Suprapubic skin (tissue), 4 donors: Measurements from ENCODE around the gene DBP. TPM values are rescaled to one million over a fixed set of nuclear protein-coding genes. Genes with fewer than 3 reads are reported as not detected.
"Not testable (repeated sequence)": the region's sequence is repeated elsewhere in the genome, so short reads cannot be mapped to it uniquely, and the experiment has no call there.

Experiments used
- DNase-seq, 2 donors: peaks; one replicate each; pipeline ENCODE4 v3.0.0-alpha.2; 2019; ENCODE audit warnings: low spot score in 2 of 2
- H3K27ac ChIP-seq: fragments of 200-600 bp; sonication (generic); one replicate; pipeline ENCODE4 v1.5.1; 2019
- H3K27me3 ChIP-seq: fragments of 200-600 bp; sonication (generic); one replicate; pipeline ENCODE4 v1.5.1; 2019
- H3K36me3 ChIP-seq: fragments of 200-600 bp; sonication (generic); one replicate; pipeline ENCODE4 v1.5.1; 2019
- H3K4me1 ChIP-seq: fragments of 200-600 bp; sonication (generic); one replicate; pipeline ENCODE4 v1.5.1; 2019
- H3K4me3 ChIP-seq: fragments of 200-600 bp; sonication (generic); one replicate; pipeline ENCODE4 v1.5.1; 2019; ENCODE audit warnings: mild to moderate bottlenecking
- H3K9me3 ChIP-seq: fragments of 200-600 bp; sonication (generic); one replicate; pipeline ENCODE4 v1.5.1; 2019
- CTCF ChIP-seq, 2 donors: fragments of 200-600 bp in 1 of 2; fragments of 450-650 bp in 1 of 2; sonication (generic) in 1 of 2; IDR thresholded peaks; one replicate each; pipeline ENCODE4 v1.5.1; 2016 to 2019; ENCODE audit warnings: antibody characterized with exemption in 2 of 2, mild to moderate bottlenecking in 1 of 2, moderate library complexity in 1 of 2
- EP300 ChIP-seq: sonication (generic); formaldehyde crosslinking; IDR thresholded peaks from one replicate; pipeline ENCODE4 v1.6.1; 2017; ENCODE audit warnings: antibody characterized with exemption
- POLR2A ChIP-seq, 2 donors: fragments of 450-650 bp; IDR thresholded peaks; one replicate each; pipeline ENCODE4 v1.6.1; 2017; ENCODE audit warnings: antibody characterized with exemption in 2 of 2, mild to moderate bottlenecking in 2 of 2, moderate library complexity in 2 of 2
- POLR2AphosphoS5 ChIP-seq, 3 donors: sonication (generic); formaldehyde crosslinking; IDR thresholded peaks; one replicate each; pipeline ENCODE4 v1.6.1; 2017; ENCODE audit warnings: antibody characterized with exemption in 3 of 3
- WGBS: methylation state at CpG from one replicate; pipeline ENCODE4 v1.1.5; 2018; 5-methylcytosine and 5-hydroxymethylcytosine counted together
- total RNA-seq, 4 donors: library from RNA; depleted of rRNA; stranded (reverse); fragments of >200 nt; gene quantifications; one replicate each; pipeline ENCODE4 v1.1.0, GENCODE V29; 2016

DBP gene
- 10 to 100 TPM; 11.2 to 22.3 (median 17.8) TPM for total RNA-seq

- Histone ChIP-seq H3K36me3 (peaks cover 6% of the 10 kb centered on the region), H3K27ac (peak within 1 kb of the TSS; percentile 94), H3K4me1 (peaks cover 58% of the 10 kb centered on the region), H3K27me3 (no peaks in the 10 kb centered on the region), H3K9me3 (no peaks in the 10 kb centered on the region), H3K4me3 (peak within 1 kb of the TSS; percentile 82)
- TF ChIP-seq POLR2A (IDR thresholded peaks at IDR 0.05) (no peak), CTCF (IDR thresholded peaks at IDR 0.05) (no peak), EP300 (no peak), POLR2AphosphoS5 (IDR thresholded peaks at IDR 0.05) (no peak)
- no peak for DNase-seq
- WGBS, result 0% methylated on average over 18 of the region's 40 CpGs
Measured at GRCh38 chr19:48636859-48637448, at the start of gene DBP. DBP (minus strand) TSS chr19:48637379; CDS start chr19:48636994, 385 bp downstream.

GRCh38 chr19:48686637-48687036 lies 49.5 kb upstream of the DBP start:
- 91% methylated on average over 7 of the region's 7 CpGs for WGBS
- not testable (repeated sequence) for H3K27me3 ChIP-seq, DNase-seq, H3K27ac ChIP-seq, H3K4me1 ChIP-seq, H3K36me3 ChIP-seq, H3K4me3 ChIP-seq, H3K9me3 ChIP-seq

- 80% methylated on average over 3 of the region's 3 CpGs for WGBS
- peaks cover 8% of the 10 kb centered on the region for H3K4me1 ChIP-seq
- H3K27me3 ChIP-seq, result no peaks in the 10 kb centered on the region
- no peaks in the 10 kb centered on the region for H3K36me3 ChIP-seq
- no peak overlapping the region for H3K4me3 ChIP-seq
- no peaks in the 10 kb centered on the region for H3K9me3 ChIP-seq
- no peak for DNase-seq
- H3K27ac ChIP-seq, result no peak overlapping the region
- TF ChIP-seq POLR2AphosphoS5 (IDR thresholded peaks at IDR 0.05), result no peak
- TF ChIP-seq EP300, result no peak
- no peak for TF ChIP-seq POLR2A (IDR thresholded peaks at IDR 0.05)
- no peak for TF ChIP-seq CTCF (IDR thresholded peaks at IDR 0.05)
Measured at GRCh38 chr19:48686088-48686487, 48.9 kb upstream of the DBP start.

- DNase-seq, result no peak
- Histone ChIP-seq H3K36me3 (no peaks in the 10 kb centered on the region), H3K4me1 (peaks cover 8% of the 10 kb centered on the region), H3K27me3 (no peaks in the 10 kb centered on the region), H3K4me3 (no peak overlapping the region), H3K9me3 (no peaks in the 10 kb centered on the region), H3K27ac (no peak overlapping the region)
- TF ChIP-seq CTCF (IDR thresholded peaks at IDR 0.05) (no peak), POLR2AphosphoS5 (IDR thresholded peaks at IDR 0.05) (no peak), EP300 (no peak), POLR2A (IDR thresholded peaks at IDR 0.05) (no peak)
- 83% methylated on average over 9 of the region's 9 CpGs for WGBS
Measured at GRCh38 chr19:48685583-48685982, 48.4 kb upstream of the DBP start.

- 60% methylated on average over 11 of the region's 11 CpGs for WGBS
- Histone ChIP-seq H3K36me3 (no peaks in the 10 kb centered on the region), H3K27me3 (no peaks in the 10 kb centered on the region), H3K9me3 (no peaks in the 10 kb centered on the region), H3K27ac (no peak overlapping the region), H3K4me1 (peaks cover 8% of the 10 kb centered on the region), H3K4me3 (no peak overlapping the region)
- no peak for DNase-seq
- TF ChIP-seq POLR2A (IDR thresholded peaks at IDR 0.05) (no peak), POLR2AphosphoS5 (IDR thresholded peaks at IDR 0.05) (no peak), CTCF (IDR thresholded peaks at IDR 0.05) (no peak), EP300 (no peak)
Measured at GRCh38 chr19:48683349-48683748, 46.2 kb upstream of the DBP start.

- Histone ChIP-seq H3K4me1 (peaks cover 20% of the 10 kb centered on the region), H3K4me3 (no peak overlapping the region), H3K9me3 (no peaks in the 10 kb centered on the region), H3K27me3 (no peaks in the 10 kb centered on the region), H3K27ac (peak overlapping the region; percentile 24), H3K36me3 (no peaks in the 10 kb centered on the region)
- TF ChIP-seq POLR2A (IDR thresholded peaks at IDR 0.05), result no peak
- TF ChIP-seq EP300, result no peak
- TF ChIP-seq CTCF (IDR thresholded peaks at IDR 0.05), result no peak
- TF ChIP-seq POLR2AphosphoS5 (IDR thresholded peaks at IDR 0.05), result no peak
- DNase-seq, result no peak
- 54% methylated on average over 5 of the region's 7 CpGs for WGBS
Measured at GRCh38 chr19:48681127-48681470, 43.9 kb upstream of the DBP start.
